ENCODE results near the gene SF1. TPM values are rescaled to one million over a fixed set of nuclear protein-coding genes. Genes with fewer than 3 reads are reported as not detected.

SF1 gene
- total RNA-seq, 1 experiment from 2014 or later: 360 TPM

GRCh38 chr11:64770120-64770519 is 8.2 kb downstream of the SF1 start:
- H3K9me3 ChIP-seq (ENCODE audit: control insufficient read depth, insufficient read depth, low read depth, low read length): no peaks in the 10 kb centered on the region
- DNase-seq (ENCODE audit: low read depth, low spot score) (no peak), ATAC-seq (no peak)
- intact Hi-C loops (cut with micrococcal nuclease; ENCODE audit: unreplicated experiment) (no loop called here), in situ Hi-C loops (cut with HindIII; ENCODE audit: low pct_unique_long_range_greater_than_20kb, low sequenced_read_pairs) (no loop called here)
- no peak overlapping the region for H3K27ac ChIP-seq (ENCODE audit: low read length)
- POLR2A ChIA-PET: no interaction called here
- H3K27me3 ChIP-seq (ENCODE audit: control insufficient read depth, insufficient read depth, low read length): no peaks in the 10 kb centered on the region
- H3K4me1 ChIP-seq (ENCODE audit: control insufficient read depth, insufficient read depth, low read length): no peaks in the 10 kb centered on the region
- peaks cover 78% of the 10 kb centered on the region for H3K36me3 ChIP-seq (ENCODE audit: control insufficient read depth, insufficient read depth, low read length)
- CTCF ChIA-PET: no interaction called here
- no peak overlapping the region for H3K4me3 ChIP-seq (ENCODE audit: low read depth in 2 of 2, low read length in 2 of 2)
- no TSS peak for BruUV-seq (replicated peaks)
- TF ChIP-seq, protein P1, sequence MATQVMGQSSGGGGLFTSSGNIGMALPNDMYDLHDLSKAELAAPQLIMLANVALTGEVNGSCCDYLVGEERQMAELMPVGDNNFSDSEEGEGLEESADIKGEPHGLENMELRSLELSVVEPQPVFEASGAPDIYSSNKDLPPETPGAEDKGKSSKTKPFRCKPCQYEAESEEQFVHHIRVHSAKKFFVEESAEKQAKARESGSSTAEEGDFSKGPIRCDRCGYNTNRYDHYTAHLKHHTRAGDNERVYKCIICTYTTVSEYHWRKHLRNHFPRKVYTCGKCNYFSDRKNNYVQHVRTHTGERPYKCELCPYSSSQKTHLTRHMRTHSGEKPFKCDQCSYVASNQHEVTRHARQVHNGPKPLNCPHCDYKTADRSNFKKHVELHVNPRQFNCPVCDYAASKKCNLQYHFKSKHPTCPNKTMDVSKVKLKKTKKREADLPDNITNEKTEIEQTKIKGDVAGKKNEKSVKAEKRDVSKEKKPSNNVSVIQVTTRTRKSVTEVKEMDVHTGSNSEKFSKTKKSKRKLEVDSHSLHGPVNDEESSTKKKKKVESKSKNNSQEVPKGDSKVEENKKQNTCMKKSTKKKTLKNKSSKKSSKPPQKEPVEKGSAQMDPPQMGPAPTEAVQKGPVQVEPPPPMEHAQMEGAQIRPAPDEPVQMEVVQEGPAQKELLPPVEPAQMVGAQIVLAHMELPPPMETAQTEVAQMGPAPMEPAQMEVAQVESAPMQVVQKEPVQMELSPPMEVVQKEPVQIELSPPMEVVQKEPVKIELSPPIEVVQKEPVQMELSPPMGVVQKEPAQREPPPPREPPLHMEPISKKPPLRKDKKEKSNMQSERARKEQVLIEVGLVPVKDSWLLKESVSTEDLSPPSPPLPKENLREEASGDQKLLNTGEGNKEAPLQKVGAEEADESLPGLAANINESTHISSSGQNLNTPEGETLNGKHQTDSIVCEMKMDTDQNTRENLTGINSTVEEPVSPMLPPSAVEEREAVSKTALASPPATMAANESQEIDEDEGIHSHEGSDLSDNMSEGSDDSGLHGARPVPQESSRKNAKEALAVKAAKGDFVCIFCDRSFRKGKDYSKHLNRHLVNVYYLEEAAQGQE (IDR thresholded peaks at IDR 0.05; ENCODE audit: insufficient read depth in 1 of 2, low read depth in 2 of 2, low read length in 1 of 2): no peak
- no peak for TF ChIP-seq SIN3A (IDR thresholded peaks at IDR 0.05; ENCODE audit: borderline replicate concordance, insufficient read depth, low read depth, low read length)
- TF ChIP-seq CTCF (IDR thresholded peaks at IDR 0.05): no peak
- TF ChIP-seq TCF7L2 (IDR thresholded peaks at IDR 0.05; ENCODE audit: low read depth, low read length): no peak
- no peak for TF ChIP-seq POLR2AphosphoS5 (IDR thresholded peaks at IDR 0.05; ENCODE audit: low read depth, low read length)

GRCh38 chr11:64769283-64769682 is 9.1 kb downstream of the SF1 start:
- H3K4me3 ChIP-seq (ENCODE audit: low read depth in 2 of 2, low read length in 2 of 2): no peak overlapping the region
- no peaks in the 10 kb centered on the region for H3K27me3 ChIP-seq (ENCODE audit: control insufficient read depth, insufficient read depth, low read length)
- in situ Hi-C loops (cut with HindIII; ENCODE audit: low pct_unique_long_range_greater_than_20kb, low sequenced_read_pairs): no loop called here
- no peak for DNase-seq (ENCODE audit: low read depth, low spot score)
- H3K9me3 ChIP-seq (ENCODE audit: control insufficient read depth, insufficient read depth, low read depth, low read length): no peaks in the 10 kb centered on the region
- H3K27ac ChIP-seq (ENCODE audit: low read length): no peak overlapping the region
- ATAC-seq: no peak
- H3K4me1 ChIP-seq (ENCODE audit: control insufficient read depth, insufficient read depth, low read length): peaks cover 8% of the 10 kb centered on the region
- H3K36me3 ChIP-seq (ENCODE audit: control insufficient read depth, insufficient read depth, low read length): peaks cover 79% of the 10 kb centered on the region
- CTCF ChIA-PET: no interaction called here
- POLR2A ChIA-PET: no interaction called here
- no TSS peak for BruUV-seq (replicated peaks)
- no peak for TF ChIP-seq CTCF (IDR thresholded peaks at IDR 0.05)
- no peak for TF ChIP-seq SIN3A (IDR thresholded peaks at IDR 0.05; ENCODE audit: borderline replicate concordance, insufficient read depth, low read depth, low read length)
- TF ChIP-seq TCF7L2 (IDR thresholded peaks at IDR 0.05; ENCODE audit: low read depth, low read length): no peak
- TF ChIP-seq, protein P1 (IDR thresholded peaks at IDR 0.05; ENCODE audit: insufficient read depth in 1 of 2, low read depth in 2 of 2, low read length in 1 of 2): no peak
- intact Hi-C loops (cut with micrococcal nuclease; ENCODE audit: unreplicated experiment): no loop called here
